ENCODE results near the gene SASS6.

DNA sequence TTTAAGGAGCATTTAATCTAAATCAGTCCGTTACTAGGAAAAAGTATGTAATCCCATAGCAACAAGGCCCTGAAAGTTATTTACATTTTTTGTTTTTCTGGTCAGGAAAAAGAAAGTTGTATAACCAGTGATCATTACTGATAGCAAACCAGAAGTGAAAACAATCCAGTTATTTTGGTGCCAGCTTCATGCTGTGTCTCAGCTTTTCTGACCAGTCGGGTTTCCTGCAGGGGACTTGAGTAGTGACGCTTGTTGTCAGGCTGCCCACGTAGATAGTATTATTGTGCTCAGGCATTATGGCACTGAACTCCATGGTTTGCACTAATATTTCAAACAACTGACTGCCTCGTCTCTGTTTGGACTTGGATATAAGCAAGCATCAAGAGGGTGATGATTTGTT, 55.2 kb downstream of the SASS6 start:
- TF ChIP-seq, protein P1, sequence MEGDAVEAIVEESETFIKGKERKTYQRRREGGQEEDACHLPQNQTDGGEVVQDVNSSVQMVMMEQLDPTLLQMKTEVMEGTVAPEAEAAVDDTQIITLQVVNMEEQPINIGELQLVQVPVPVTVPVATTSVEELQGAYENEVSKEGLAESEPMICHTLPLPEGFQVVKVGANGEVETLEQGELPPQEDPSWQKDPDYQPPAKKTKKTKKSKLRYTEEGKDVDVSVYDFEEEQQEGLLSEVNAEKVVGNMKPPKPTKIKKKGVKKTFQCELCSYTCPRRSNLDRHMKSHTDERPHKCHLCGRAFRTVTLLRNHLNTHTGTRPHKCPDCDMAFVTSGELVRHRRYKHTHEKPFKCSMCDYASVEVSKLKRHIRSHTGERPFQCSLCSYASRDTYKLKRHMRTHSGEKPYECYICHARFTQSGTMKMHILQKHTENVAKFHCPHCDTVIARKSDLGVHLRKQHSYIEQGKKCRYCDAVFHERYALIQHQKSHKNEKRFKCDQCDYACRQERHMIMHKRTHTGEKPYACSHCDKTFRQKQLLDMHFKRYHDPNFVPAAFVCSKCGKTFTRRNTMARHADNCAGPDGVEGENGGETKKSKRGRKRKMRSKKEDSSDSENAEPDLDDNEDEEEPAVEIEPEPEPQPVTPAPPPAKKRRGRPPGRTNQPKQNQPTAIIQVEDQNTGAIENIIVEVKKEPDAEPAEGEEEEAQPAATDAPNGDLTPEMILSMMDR (IDR thresholded peaks at IDR 0.05): no peak
- no peak for TF ChIP-seq POLR2AphosphoS5 (IDR thresholded peaks at IDR 0.05)

All from stomach (tissue), 4 donors.